Activated T-helper 17 cell treated with anti-CD3 and anti-CD28 coated beads, Interleukin-2, amount 50 U/mL, for 72 hours (primary cell): ENCODE measurements around the gene PRSS1. TPM values are rescaled to one million over a fixed set of nuclear protein-coding genes. Genes with fewer than 3 reads are reported as not detected.
A peak's percentile ranks its signal among the peaks of the same experiment; 100 is the strongest.

ENCODE experiments used
- ATAC-seq: fragments of 150-1000 bp; cut with Tn5 transposase; replicated peaks from 2 replicates; pipeline ENCODE4 v1.10.0; 2021; ENCODE audit warnings: mild to moderate bottlenecking, moderate library complexity
- H3K27ac Mint-ChIP-seq: one replicate; pipeline ENCODE4 v1.8.0; 2022; ENCODE audit warnings: mixed read lengths
- H3K27me3 Mint-ChIP-seq: one replicate; pipeline ENCODE4 v1.8.0; 2022; ENCODE audit warnings: mixed read lengths
- H3K36me3 Mint-ChIP-seq: one replicate; pipeline ENCODE4 v1.8.0; 2022; ENCODE audit warnings: low read depth, mild to moderate bottlenecking, mixed read lengths
- H3K4me1 Mint-ChIP-seq: one replicate; pipeline ENCODE4 v1.8.0; 2022; ENCODE audit warnings: mixed read lengths
- H3K4me3 Mint-ChIP-seq: one replicate; pipeline ENCODE4 v1.8.0; 2022; ENCODE audit warnings: mild to moderate bottlenecking, mixed read lengths
- H3K9me3 Mint-ChIP-seq: one replicate; pipeline ENCODE4 v1.8.0; 2022; ENCODE audit warnings: mixed read lengths
- total RNA-seq, 2 donors: library from RNA; stranded (reverse); gene quantifications; one replicate each; pipeline ENCODE4 v1.2.3, GENCODE V29; 2022

Gene PRSS1
- total RNA-seq, 2 donors from 2014 or later: not detected

GRCh38 chr7:142798451-142799436 is 49.5 kb downstream of the PRSS1 start:
- no peaks in the 10 kb centered on the region for H3K9me3 Mint-ChIP-seq
- H3K27ac Mint-ChIP-seq: peak overlapping the region; percentile 98
- H3K4me1 Mint-ChIP-seq: peaks cover 46% of the 10 kb centered on the region
- no peaks in the 10 kb centered on the region for H3K27me3 Mint-ChIP-seq
- H3K4me3 Mint-ChIP-seq: peak overlapping the region; percentile 92
- peak; percentile 27 for ATAC-seq
- peaks cover 100% of the 10 kb centered on the region for H3K36me3 Mint-ChIP-seq

GRCh38 chr7:142799437-142799835 is 50.2 kb downstream of the PRSS1 start:
- Mint-ChIP-seq H3K9me3 (no peaks in the 10 kb centered on the region), H3K27ac (peak overlapping the region; percentile 98), H3K4me3 (peak overlapping the region; percentile 92), H3K27me3 (no peaks in the 10 kb centered on the region), H3K4me1 (peaks cover 45% of the 10 kb centered on the region), H3K36me3 (peaks cover 100% of the 10 kb centered on the region)
- ATAC-seq: peak; percentile 22

GRCh38 chr7:142800088-142800487 is 50.8 kb downstream of the PRSS1 start:
- H3K36me3 Mint-ChIP-seq: peaks cover 100% of the 10 kb centered on the region
- H3K27ac Mint-ChIP-seq: peak overlapping the region; percentile 98
- ATAC-seq: peak; percentile 43
- H3K27me3 Mint-ChIP-seq: no peaks in the 10 kb centered on the region
- H3K9me3 Mint-ChIP-seq: no peaks in the 10 kb centered on the region
- H3K4me1 Mint-ChIP-seq: peaks cover 48% of the 10 kb centered on the region
- H3K4me3 Mint-ChIP-seq: peak overlapping the region; percentile 92

- Mint-ChIP-seq H3K27ac (peak overlapping the region; percentile 98), H3K27me3 (no peaks in the 10 kb centered on the region), H3K36me3 (peaks cover 97% of the 10 kb centered on the region), H3K4me1 (peaks cover 55% of the 10 kb centered on the region), H3K9me3 (no peaks in the 10 kb centered on the region), H3K4me3 (peak overlapping the region; percentile 92)
- ATAC-seq: no peak
Measured at GRCh38 chr7:142800699-142801260, 51.5 kb downstream of the PRSS1 start.

- H3K4me1 Mint-ChIP-seq: peaks cover 59% of the 10 kb centered on the region
- H3K36me3 Mint-ChIP-seq: peaks cover 91% of the 10 kb centered on the region
- H3K27me3 Mint-ChIP-seq: no peaks in the 10 kb centered on the region
- peak overlapping the region; percentile 98 for H3K27ac Mint-ChIP-seq
- peak overlapping the region; percentile 92 for H3K4me3 Mint-ChIP-seq
- ATAC-seq: no peak
- H3K9me3 Mint-ChIP-seq: no peaks in the 10 kb centered on the region
Measured at GRCh38 chr7:142801601-142802295, 52.5 kb downstream of the PRSS1 start.

- Mint-ChIP-seq H3K27me3 (no peaks in the 10 kb centered on the region), H3K9me3 (no peaks in the 10 kb centered on the region), H3K4me1 (peaks cover 64% of the 10 kb centered on the region), H3K36me3 (peaks cover 90% of the 10 kb centered on the region), H3K27ac (peak overlapping the region; percentile 98), H3K4me3 (peak overlapping the region; percentile 92)
- ATAC-seq: no peak
Measured at GRCh38 chr7:142802301-142802700, 53.0 kb downstream of the PRSS1 start.

Other genes starting within 250 kb of the PRSS1 start
- not detected for gene PRSS2, start 21.5 kb downstream of the PRSS1 start, total RNA-seq
- 10 to 100 TPM in 1 of 2 donors, 1 to 10 TPM in 1; 8.0 to 14.9 TPM for gene EPHB6, start 105.6 kb downstream of the PRSS1 start, total RNA-seq
- under 1 TPM in 1 of 2 donors, not detected in 1; 0.16 TPM for gene TRPV6, start 136.3 kb downstream of the PRSS1 start, total RNA-seq
- under 1 TPM in 1 of 2 donors, not detected in 1; 0.13 TPM for gene TRPV5, start 184.3 kb downstream of the PRSS1 start, total RNA-seq
- gene LLCFC1, start 190.0 kb downstream of the PRSS1 start, total RNA-seq: not detected
- 1 to 10 TPM in 1 of 2 donors, under 1 TPM in 1; 0.24 to 1.9 TPM for gene KEL, start 212.9 kb downstream of the PRSS1 start, total RNA-seq